ENCODE measurements around the gene CLCA2. TPM values are rescaled to one million over a fixed set of nuclear protein-coding genes. Genes with fewer than 3 reads are reported as not detected.

Gene CLCA2
- total and polyA plus RNA-seq, 2 donors (not counting 1 experiment from before 2014, with no cell fraction given) = not detected

DNA sequence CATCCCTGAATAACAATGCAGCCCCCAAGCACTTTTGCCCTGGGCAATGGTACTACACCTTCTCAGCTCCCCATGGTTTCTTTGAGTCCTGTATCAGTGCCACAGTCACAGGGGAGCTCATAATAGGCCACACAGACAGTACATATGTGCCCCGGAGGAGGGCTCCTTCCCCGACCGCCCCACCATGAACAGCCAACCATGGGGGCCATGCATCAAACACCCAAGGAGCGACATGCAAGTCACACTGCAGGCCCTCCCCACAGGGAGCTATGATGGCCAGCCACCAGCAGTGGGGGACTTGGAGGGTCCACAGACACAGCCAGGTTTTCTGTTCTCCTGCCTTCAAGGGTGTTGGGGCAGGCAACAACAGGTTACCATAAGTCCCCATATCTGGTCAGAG, 13.1 kb upstream of the CLCA2 start:
- no peaks in the 10 kb centered on the region for H3K4me1 ChIP-seq (ENCODE audit: control insufficient read depth in 2 of 2, insufficient read depth in 2 of 2, low read length in 2 of 2)
- no peak for TF ChIP-seq EZH2 (IDR thresholded peaks at IDR 0.05; ENCODE audit: borderline replicate concordance, insufficient read depth, low read depth, low read length, poor library complexity, severe bottlenecking)
- TF ChIP-seq, protein P1, sequence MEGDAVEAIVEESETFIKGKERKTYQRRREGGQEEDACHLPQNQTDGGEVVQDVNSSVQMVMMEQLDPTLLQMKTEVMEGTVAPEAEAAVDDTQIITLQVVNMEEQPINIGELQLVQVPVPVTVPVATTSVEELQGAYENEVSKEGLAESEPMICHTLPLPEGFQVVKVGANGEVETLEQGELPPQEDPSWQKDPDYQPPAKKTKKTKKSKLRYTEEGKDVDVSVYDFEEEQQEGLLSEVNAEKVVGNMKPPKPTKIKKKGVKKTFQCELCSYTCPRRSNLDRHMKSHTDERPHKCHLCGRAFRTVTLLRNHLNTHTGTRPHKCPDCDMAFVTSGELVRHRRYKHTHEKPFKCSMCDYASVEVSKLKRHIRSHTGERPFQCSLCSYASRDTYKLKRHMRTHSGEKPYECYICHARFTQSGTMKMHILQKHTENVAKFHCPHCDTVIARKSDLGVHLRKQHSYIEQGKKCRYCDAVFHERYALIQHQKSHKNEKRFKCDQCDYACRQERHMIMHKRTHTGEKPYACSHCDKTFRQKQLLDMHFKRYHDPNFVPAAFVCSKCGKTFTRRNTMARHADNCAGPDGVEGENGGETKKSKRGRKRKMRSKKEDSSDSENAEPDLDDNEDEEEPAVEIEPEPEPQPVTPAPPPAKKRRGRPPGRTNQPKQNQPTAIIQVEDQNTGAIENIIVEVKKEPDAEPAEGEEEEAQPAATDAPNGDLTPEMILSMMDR (IDR thresholded peaks at IDR 0.05) = no peak
- no peak overlapping the region for H3K9ac ChIP-seq (ENCODE audit: low read length)
- Mint-ChIP-seq H3K4me3 (no peak overlapping the region), H3K9me3 (ENCODE audit: insufficient read depth) (no peaks in the 10 kb centered on the region), H3K4me1 (no peaks in the 10 kb centered on the region), H3K27ac (no peak overlapping the region), H3K27me3 (no peaks in the 10 kb centered on the region)
- no peak for DNase-seq
- no peaks in the 10 kb centered on the region for H3K36me3 ChIP-seq (replicated peaks in 1 of 2; ENCODE audit: control extremely low read depth in 1 of 2, control insufficient read depth in 1 of 2, extremely low read depth in 1 of 2, insufficient read depth in 2 of 2, low read length in 1 of 2)
- no peak overlapping the region for H3K4me2 ChIP-seq (replicated peaks; ENCODE audit: low read depth, low read length, poor library complexity, severe bottlenecking)
- H3K27me3 ChIP-seq (replicated peaks in 1 of 4; ENCODE audit: control extremely low read depth in 1 of 4, control insufficient read depth in 3 of 4, insufficient read depth in 4 of 4, low read length in 3 of 4) = no peaks in the 10 kb centered on the region
- 98% methylated on average over 4 of the region's 4 CpGs for WGBS (ENCODE audit: insufficient coverage)
- POLR2A ChIA-PET = no interaction called here
- H3K79me2 ChIP-seq (ENCODE audit: control insufficient read depth, insufficient read depth, low read length) = no peaks in the 10 kb centered on the region
- ATAC-seq (ENCODE audit: low read depth) = no peak
- no peak overlapping the region for H3K4me3 ChIP-seq (ENCODE audit: control extremely low read depth in 1 of 5, extremely low read depth in 1 of 5, insufficient read depth in 1 of 5, low read depth in 2 of 5, low read length in 4 of 5)
- no peak overlapping the region for H3K27ac ChIP-seq (ENCODE audit: low read length in 2 of 2)
- intact Hi-C loops (cut with micrococcal nuclease) = no loop called here
- no peaks in the 10 kb centered on the region for H4K20me1 ChIP-seq (ENCODE audit: control insufficient read depth, insufficient read depth, low read length, poor library complexity, severe bottlenecking)
- H2AFZ ChIP-seq (ENCODE audit: insufficient read depth, low read depth, low read length, poor library complexity, severe bottlenecking) = no peak overlapping the region
- H3K9me3 ChIP-seq (ENCODE audit: control extremely low read depth in 1 of 3, control insufficient read depth in 2 of 3, insufficient read depth in 1 of 3, low read length in 2 of 3) = no peaks in the 10 kb centered on the region
- CTCF ChIA-PET = no interaction called here

DNA sequence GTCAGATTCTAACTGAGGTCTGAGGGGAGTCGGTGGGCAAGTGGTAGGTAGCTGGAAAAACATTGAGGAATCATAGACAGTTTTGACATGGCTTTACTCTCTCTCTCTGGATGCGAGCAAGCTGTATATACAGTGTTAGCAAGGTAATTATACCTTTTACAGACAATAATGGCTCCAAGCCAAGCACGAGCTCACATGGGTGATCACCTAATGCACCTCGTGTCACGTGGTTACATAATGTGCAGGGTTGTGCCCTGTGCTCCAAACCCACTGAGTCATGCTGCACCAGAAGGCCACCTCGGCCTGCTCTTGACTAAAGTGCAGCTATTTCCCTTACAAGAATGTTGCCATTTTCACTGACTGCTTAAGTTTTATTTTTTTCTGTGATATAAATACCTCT, 7.6 kb upstream of the CLCA2 start:
- no peaks in the 10 kb centered on the region for H3K79me2 ChIP-seq (ENCODE audit: control insufficient read depth, insufficient read depth, low read length)
- H3K4me2 ChIP-seq (replicated peaks; ENCODE audit: low read depth, low read length, poor library complexity, severe bottlenecking) = no peak overlapping the region
- CTCF ChIA-PET = interaction anchor here (0.8 kb wide), 1 partner anchor 20 kb away, joined by 3 read pairs; the partner anchor contains the start of gene ODF2L
- H4K20me1 ChIP-seq (ENCODE audit: control insufficient read depth, insufficient read depth, low read length, poor library complexity, severe bottlenecking) = no peaks in the 10 kb centered on the region
- intact Hi-C loops (cut with micrococcal nuclease) = no loop called here
- Mint-ChIP-seq H3K4me3 (no peak overlapping the region), H3K9me3 (ENCODE audit: insufficient read depth) (no peaks in the 10 kb centered on the region), H3K27me3 (no peaks in the 10 kb centered on the region), H3K27ac (no peak overlapping the region), H3K4me1 (peaks cover 4% of the 10 kb centered on the region)
- WGBS (ENCODE audit: insufficient coverage) = 88% methylated on average over 3 of the region's 6 CpGs
- H3K27me3 ChIP-seq (replicated peaks in 1 of 4; ENCODE audit: control extremely low read depth in 1 of 4, control insufficient read depth in 3 of 4, insufficient read depth in 4 of 4, low read length in 3 of 4) = no peaks in the 10 kb centered on the region
- H3K4me3 ChIP-seq (ENCODE audit: control extremely low read depth in 1 of 5, extremely low read depth in 1 of 5, insufficient read depth in 1 of 5, low read depth in 2 of 5, low read length in 4 of 5) = no peak overlapping the region
- POLR2A ChIA-PET = interaction anchor here (0.7 kb wide), 1 partner anchor 10 kb away, joined by 3 read pairs; no protein-coding TSS in a partner anchor
- H3K9ac ChIP-seq (ENCODE audit: low read length) = no peak overlapping the region
- ATAC-seq (ENCODE audit: low read depth) (no peak), DNase-seq (no peak)
- no peak overlapping the region for H2AFZ ChIP-seq (ENCODE audit: insufficient read depth, low read depth, low read length, poor library complexity, severe bottlenecking)
- H3K36me3 ChIP-seq (replicated peaks in 1 of 2; ENCODE audit: control extremely low read depth in 1 of 2, control insufficient read depth in 1 of 2, extremely low read depth in 1 of 2, insufficient read depth in 2 of 2, low read length in 1 of 2) = no peaks in the 10 kb centered on the region
- TF ChIP-seq EZH2 (IDR thresholded peaks at IDR 0.05; ENCODE audit: borderline replicate concordance, insufficient read depth, low read depth, low read length, poor library complexity, severe bottlenecking) = no peak
- TF ChIP-seq, protein P1 (IDR thresholded peaks at IDR 0.05) = no peak
- no peak overlapping the region for H3K27ac ChIP-seq (ENCODE audit: low read length in 2 of 2)
- no peaks in the 10 kb centered on the region for H3K9me3 ChIP-seq (ENCODE audit: control extremely low read depth in 1 of 3, control insufficient read depth in 2 of 3, insufficient read depth in 1 of 3, low read length in 2 of 3)
- peaks cover 0 to 3% of the 10 kb centered on the region in 2 donors for H3K4me1 ChIP-seq (ENCODE audit: control insufficient read depth in 2 of 2, insufficient read depth in 2 of 2, low read length in 2 of 2)

Data from B cell (primary cell).